ENCODE measurements around the gene DNAH7. TPM values are rescaled to one million over a fixed set of nuclear protein-coding genes. Genes with fewer than 3 reads are reported as not detected.

Gene DNAH7
- total RNA-seq, 6 experiments from 2014 or later = 0.05 to 0.41 (median 0.23) TPM

- H3K36me3 Mint-ChIP-seq (ENCODE audit: low read depth) = no peaks in the 10 kb centered on the region
- H3K4me3 Mint-ChIP-seq = no peak overlapping the region
- no peaks in the 10 kb centered on the region for H3K4me1 Mint-ChIP-seq (ENCODE audit: low read depth)
- no peak for DNase-seq
- no peak for TF ChIP-seq CTCF (IDR thresholded peaks at IDR 0.05)
- peaks cover 2% of the 10 kb centered on the region; the same call in 1 of the 2 replicates for H3K27me3 Mint-ChIP-seq (ENCODE audit: insufficient read depth)
- no peaks in the 10 kb centered on the region for H3K9me3 Mint-ChIP-seq
- no peak overlapping the region for H3K27ac Mint-ChIP-seq
These were observed 237.4 kb downstream of the DNAH7 start for GRCh38 chr2:195830968-195831950.

DNA sequence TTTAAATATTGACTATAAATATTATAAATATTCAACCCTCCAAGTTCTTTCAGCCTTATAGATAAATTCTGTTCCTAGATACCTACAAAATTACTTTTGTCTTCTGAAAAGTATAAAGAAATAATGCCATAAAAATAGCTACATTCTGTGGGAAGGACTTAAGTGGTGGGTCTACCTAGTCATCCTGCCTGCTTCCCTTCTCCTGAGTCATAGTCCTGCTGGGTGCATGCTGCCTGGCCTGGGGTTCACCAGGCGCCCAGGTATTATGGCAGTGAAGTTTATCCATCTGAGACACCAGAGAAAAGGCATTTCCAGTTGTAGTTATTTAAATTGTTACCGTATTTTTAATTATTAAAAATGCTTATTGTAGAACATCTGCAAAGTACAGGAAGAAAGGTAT lies 244.2 kb downstream of the DNAH7 start:
- Mint-ChIP-seq H3K4me1 (ENCODE audit: low read depth) (peaks cover 31% of the 10 kb centered on the region), H3K27me3 (ENCODE audit: insufficient read depth) (no peaks in the 10 kb centered on the region), H3K27ac (no peak overlapping the region), H3K4me3 (no peak overlapping the region), H3K36me3 (ENCODE audit: low read depth) (no peaks in the 10 kb centered on the region), H3K9me3 (no peaks in the 10 kb centered on the region)
- no peak for TF ChIP-seq CTCF (IDR thresholded peaks at IDR 0.05)
- no peak for DNase-seq

DNA sequence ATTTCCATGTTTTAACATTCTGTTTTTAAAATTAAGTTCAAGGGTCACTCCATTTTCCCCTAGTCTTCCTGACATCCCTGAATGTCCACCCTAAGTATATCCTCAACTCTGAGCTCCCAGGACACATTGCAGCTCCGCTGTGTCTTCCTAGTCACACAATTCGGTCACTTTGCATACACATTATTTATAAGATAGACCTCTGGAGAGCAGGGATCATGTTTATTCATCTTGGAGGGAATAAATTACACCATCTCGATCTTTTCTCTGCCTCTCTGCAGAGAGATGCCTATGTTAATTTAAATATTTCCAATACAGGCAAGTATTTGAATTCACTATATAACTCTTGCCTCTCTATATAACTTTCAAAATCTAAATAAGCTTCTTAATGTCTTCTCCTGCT lies 245.4 kb downstream of the DNAH7 start:
- TF ChIP-seq CTCF (IDR thresholded peaks at IDR 0.05) = no peak
- Mint-ChIP-seq H3K4me1 (ENCODE audit: low read depth) (peaks cover 44% of the 10 kb centered on the region), H3K36me3 (ENCODE audit: low read depth) (no peaks in the 10 kb centered on the region), H3K27me3 (ENCODE audit: insufficient read depth) (no peaks in the 10 kb centered on the region), H3K4me3 (no peak overlapping the region), H3K27ac (no peak overlapping the region), H3K9me3 (no peaks in the 10 kb centered on the region)
- no peak for DNase-seq

DNA sequence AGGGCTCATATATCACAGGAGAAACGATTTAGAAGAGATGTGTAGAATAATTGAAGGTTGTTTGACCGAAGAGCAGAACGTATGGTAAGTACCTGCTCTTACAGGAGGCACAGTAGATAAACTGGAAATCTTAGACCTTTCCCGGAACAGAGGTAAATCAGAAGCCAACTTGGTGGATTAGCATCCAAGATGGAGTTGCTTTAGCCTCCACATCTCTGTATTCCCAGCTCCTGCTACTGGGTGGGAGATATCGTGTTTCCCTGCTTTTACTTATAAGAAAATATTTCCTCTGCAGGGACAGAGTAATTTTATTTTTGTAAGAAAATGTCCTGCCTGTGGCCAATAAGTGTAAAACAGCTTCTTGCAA lies 247.1 kb downstream of the DNAH7 start:
- Mint-ChIP-seq H3K4me3 (no peak overlapping the region), H3K27me3 (ENCODE audit: insufficient read depth) (no peaks in the 10 kb centered on the region)
- DNase-seq = no peak

DNA sequence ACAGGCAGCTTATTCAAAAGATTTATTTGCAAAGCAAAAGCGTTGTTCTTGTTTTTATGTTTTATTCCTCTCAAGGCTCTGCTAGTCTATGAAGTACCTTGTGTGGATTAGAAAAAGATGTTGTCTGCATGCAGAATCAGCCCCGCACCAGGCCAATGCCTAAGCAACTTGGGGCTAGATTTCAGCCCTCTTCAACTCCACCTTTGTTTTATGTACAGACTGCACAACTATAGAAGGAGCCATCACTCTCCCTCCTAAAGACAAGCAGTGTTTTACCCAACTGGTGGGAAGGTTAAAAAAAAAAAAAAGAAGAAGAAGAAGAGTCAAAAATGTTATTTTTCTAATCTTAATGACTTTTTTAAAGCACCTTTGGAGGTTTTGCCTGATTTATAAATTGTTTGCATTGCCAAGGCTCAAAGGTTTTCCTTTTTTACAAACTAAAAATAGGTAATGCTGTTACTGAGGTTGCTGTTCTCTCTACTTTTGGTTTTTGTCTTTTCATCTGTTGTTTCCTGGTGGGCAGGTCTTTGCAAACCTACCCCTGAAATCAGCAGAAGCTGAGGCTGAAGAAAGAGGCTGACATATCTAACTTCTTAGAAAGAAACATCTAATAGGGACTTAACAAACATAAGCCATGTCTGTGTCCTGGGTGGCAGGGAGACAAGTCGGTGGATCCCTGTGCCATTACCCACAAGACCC lies 247.6 kb downstream of the DNAH7 start:
- Mint-ChIP-seq H3K36me3 (ENCODE audit: low read depth) (no peaks in the 10 kb centered on the region), H3K4me3 (no peak overlapping the region), H3K9me3 (no peaks in the 10 kb centered on the region), H3K4me1 (ENCODE audit: low read depth) (peaks cover 48% of the 10 kb centered on the region), H3K27ac (no peak overlapping the region), H3K27me3 (ENCODE audit: insufficient read depth) (no peaks in the 10 kb centered on the region)
- DNase-seq = no peak
- no peak for TF ChIP-seq CTCF (IDR thresholded peaks at IDR 0.05)

More for the DNA sequence above, 247.1 kb downstream of the DNAH7 start:
- Mint-ChIP-seq H3K9me3 (no peaks in the 10 kb centered on the region), H3K4me1 (ENCODE audit: low read depth) (peaks cover 48% of the 10 kb centered on the region), H3K36me3 (ENCODE audit: low read depth) (no peaks in the 10 kb centered on the region), H3K27ac (no peak overlapping the region)
- no peak for TF ChIP-seq CTCF (IDR thresholded peaks at IDR 0.05)

Measured in HFFc6 (cell line).